ENCODE results near the gene MARCHF2.

- no peak for TF ChIP-seq CTCF (IDR thresholded peaks at IDR 0.05)
- TF ChIP-seq POLR2A (IDR thresholded peaks at IDR 0.05) = no peak
Measured at GRCh38 chr19:8483165-8483564, 70.1 kb downstream of the MARCHF2 start.
